Heart left ventricle (tissue), 13 donors: ENCODE measurements around the gene SWAP70.

Experiments
- CTCF ChIP-seq, 12 donors: fragments of 200-600 bp; sonication (generic) in 4 of 12; IDR thresholded peaks; one replicate each; pipeline versions ENCODE4 v1.5.0 to v1.8.0; 2018 to 2022; ENCODE audit warnings: antibody characterized with exemption in 12 of 12, mild to moderate bottlenecking in 5 of 12
- POLR2A ChIP-seq, 2 donors: fragments of 450-650 bp; IDR thresholded peaks; one replicate each; pipeline ENCODE4 v1.6.1; 2017; ENCODE audit warnings: antibody characterized with exemption in 2 of 2, mild to moderate bottlenecking in 2 of 2, moderate library complexity in 2 of 2
- donor health status: ischemic (EF 13 %, LVEDD 7.1; RV severe dilation, severe dysfunction).
- donor health status: DM: no; HTN: yes; CAD: no.
- donor health status: DM: no; HTN: no; CAD: no.
- donor health status: ischemic (EF 25% LVEDD 6.9; RV normal size, moderate dysfunction).
- donor health status: ischemic (EF 25% LVEDD 5.7; RV mildly dilated, moderate dysfunction).
- donor health status: ischemic (EF 35%, LVEDD 5.7; RV mildly dilated, moderate dysfunction).
- donor health status: nonischemic (EF 11% LVEDD 7.7; RV severe dilation, severe dysfunction).
- donor health status: DM: yes; HTN: yes; CAD: no.
- donor health status: PGD.
- donor health status: ischemic (EF 29% LVEDD 5.4; RV normal size, mild dysfunction).
- donor health status: nonischemic (EF 23%, LVEDD 6.1; RV moderate dilation, normal function).

- no peak for TF ChIP-seq CTCF (IDR thresholded peaks at IDR 0.05)
- TF ChIP-seq POLR2A (IDR thresholded peaks at IDR 0.05): no peak
Observed at GRCh38 chr11:9718147-9718546, 54.3 kb downstream of the SWAP70 start.
